ENCODE results near the gene GPR148. TPM values are rescaled to one million over a fixed set of nuclear protein-coding genes. Genes with fewer than 3 reads are reported as not detected.

GPR148 gene
- total RNA-seq, 1 donor from 2014 or later: not detected

GRCh38 chr2:130769343-130769907 lies 40.6 kb downstream of the GPR148 start:
- DNase-seq: no peak

GRCh38 chr2:130776550-130776949 lies 47.7 kb downstream of the GPR148 start:
- DNase-seq: no peak

DNA sequence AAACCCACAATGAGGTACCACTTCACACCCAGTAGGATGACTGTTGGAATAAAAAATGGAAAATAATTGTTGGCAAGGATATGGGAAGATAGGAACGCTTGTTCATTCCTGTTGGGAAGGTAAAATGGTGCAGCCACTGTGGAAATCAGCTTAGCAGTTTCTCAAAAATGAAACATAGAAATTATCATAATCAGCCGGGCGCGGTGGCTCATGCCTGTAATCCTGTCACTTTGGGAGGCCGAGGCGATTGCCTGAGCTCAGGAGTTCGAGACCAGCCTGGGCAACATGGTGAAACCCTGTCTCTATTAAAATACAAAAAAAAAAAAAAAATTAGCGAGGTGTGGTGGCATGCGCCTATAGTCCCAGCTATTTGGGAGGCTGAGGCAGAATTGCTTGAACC lies 49.9 kb downstream of the GPR148 start:
- DNase-seq: no peak

Other genes starting within 250 kb of the GPR148 start
- gene POTEI, start 219.7 kb upstream of the GPR148 start, total RNA-seq: 0.10 TPM
- gene CFC1B, start 207.8 kb upstream of the GPR148 start, total RNA-seq: not detected
- gene CFC1, start 129.5 kb upstream of the GPR148 start, total RNA-seq: not detected
- gene POTEJ, start 117.6 kb upstream of the GPR148 start, total RNA-seq: 0.10 TPM
- under 0.01 TPM for gene AMER3, start 26.5 kb downstream of the GPR148 start, total RNA-seq
- gene ARHGEF4, start 107.8 kb downstream of the GPR148 start, total RNA-seq: 19.9 TPM

Measured in skin of body (tissue), 2 donors.